Colonic mucosa (tissue), 4 donors: ENCODE results near the gene MSH4. TPM values are rescaled to one million over a fixed set of nuclear protein-coding genes. Genes with fewer than 3 reads are reported as not detected.

Experiments
- DNase-seq: peaks from one replicate; pipeline ENCODE4 v3.0.0-alpha.2; 2020
- H3K27ac ChIP-seq: fragments of 200-600 bp; one replicate; pipeline ENCODE4 v1.8.0; 2021
- H3K27me3 ChIP-seq: fragments of 200-600 bp; one replicate; pipeline ENCODE4 v1.8.0; 2021
- H3K36me3 ChIP-seq: fragments of 200-600 bp; one replicate; pipeline ENCODE4 v1.8.0; 2021
- H3K4me1 ChIP-seq: fragments of 200-600 bp; one replicate; pipeline ENCODE4 v1.8.0; 2021; ENCODE audit warnings: mild to moderate bottlenecking
- H3K4me3 ChIP-seq: fragments of 200-600 bp; one replicate; pipeline ENCODE4 v1.8.0; 2021
- H3K9ac ChIP-seq, 2 donors: one replicate each; pipeline ENCODE4 v1.7.0; 2013; ENCODE audit warnings: control low read depth in 2 of 2, low read depth in 2 of 2, low read length in 2 of 2
- H3K9me3 ChIP-seq: fragments of 200-600 bp; one replicate; pipeline ENCODE4 v1.8.0; 2021
- intact Hi-C: fragments of 100-400 bp; cut with DNase I; formaldehyde crosslinking; loops from one replicate; pipeline ENCODE4 v1.14.1; 2022
- total RNA-seq, 2 donors: library from RNA; stranded (reverse); fragmentation: NEBNext Ultra II Directional in 1 of 2; extraction: Animal tissue kit (Norgen Biotek cat#: 25700) in 1 of 2; gene quantifications; one replicate each; pipeline ENCODE4 v1.2.1, GENCODE V29; 2021
- TF ChIP-seq, protein P1 (sequence below): fragments of 200-600 bp; IDR thresholded peaks from one replicate; pipeline ENCODE4 v1.8.0; 2022; ENCODE audit warnings: antibody characterized with exemption, mild to moderate bottlenecking
- donor health status: healthy.
- donor health status: DM: no; HTN: no; CAD: no.
- donor health status: DM: no; HTN: no; CAD: no.

The MSH4 gene
- total RNA-seq, 2 donors from 2014 or later: 0.16 to 0.20 TPM

DNA sequence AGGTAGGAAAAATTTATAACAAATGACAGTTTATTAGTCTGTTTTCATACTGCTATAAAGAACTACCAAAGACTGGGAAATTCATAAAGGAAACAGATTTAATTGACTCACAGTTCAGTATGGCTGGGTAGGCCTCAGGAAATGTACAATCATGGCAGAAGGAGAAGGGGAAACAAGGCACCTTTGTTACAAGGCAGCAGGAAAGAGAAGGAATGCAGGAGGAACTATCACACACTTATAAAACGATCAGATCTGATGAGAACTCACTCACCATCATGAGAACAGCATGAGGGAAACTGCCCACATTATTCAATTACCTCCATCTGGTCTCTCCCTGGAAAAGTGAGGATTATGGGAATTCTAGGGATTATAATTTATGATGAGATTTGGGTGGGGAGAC lies 74.3 kb downstream of the MSH4 start:
- no peak overlapping the region for H3K4me3 ChIP-seq
- intact Hi-C loops: no loop called here
- H3K9me3 ChIP-seq: no peaks in the 10 kb centered on the region
- DNase-seq: no peak
- H3K27me3 ChIP-seq: no peaks in the 10 kb centered on the region
- TF ChIP-seq, protein P1, sequence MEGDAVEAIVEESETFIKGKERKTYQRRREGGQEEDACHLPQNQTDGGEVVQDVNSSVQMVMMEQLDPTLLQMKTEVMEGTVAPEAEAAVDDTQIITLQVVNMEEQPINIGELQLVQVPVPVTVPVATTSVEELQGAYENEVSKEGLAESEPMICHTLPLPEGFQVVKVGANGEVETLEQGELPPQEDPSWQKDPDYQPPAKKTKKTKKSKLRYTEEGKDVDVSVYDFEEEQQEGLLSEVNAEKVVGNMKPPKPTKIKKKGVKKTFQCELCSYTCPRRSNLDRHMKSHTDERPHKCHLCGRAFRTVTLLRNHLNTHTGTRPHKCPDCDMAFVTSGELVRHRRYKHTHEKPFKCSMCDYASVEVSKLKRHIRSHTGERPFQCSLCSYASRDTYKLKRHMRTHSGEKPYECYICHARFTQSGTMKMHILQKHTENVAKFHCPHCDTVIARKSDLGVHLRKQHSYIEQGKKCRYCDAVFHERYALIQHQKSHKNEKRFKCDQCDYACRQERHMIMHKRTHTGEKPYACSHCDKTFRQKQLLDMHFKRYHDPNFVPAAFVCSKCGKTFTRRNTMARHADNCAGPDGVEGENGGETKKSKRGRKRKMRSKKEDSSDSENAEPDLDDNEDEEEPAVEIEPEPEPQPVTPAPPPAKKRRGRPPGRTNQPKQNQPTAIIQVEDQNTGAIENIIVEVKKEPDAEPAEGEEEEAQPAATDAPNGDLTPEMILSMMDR: no peak
- H3K9ac ChIP-seq: no peak overlapping the region
- no peak overlapping the region for H3K27ac ChIP-seq
- H3K4me1 ChIP-seq: no peaks in the 10 kb centered on the region
- H3K36me3 ChIP-seq: no peaks in the 10 kb centered on the region

DNA sequence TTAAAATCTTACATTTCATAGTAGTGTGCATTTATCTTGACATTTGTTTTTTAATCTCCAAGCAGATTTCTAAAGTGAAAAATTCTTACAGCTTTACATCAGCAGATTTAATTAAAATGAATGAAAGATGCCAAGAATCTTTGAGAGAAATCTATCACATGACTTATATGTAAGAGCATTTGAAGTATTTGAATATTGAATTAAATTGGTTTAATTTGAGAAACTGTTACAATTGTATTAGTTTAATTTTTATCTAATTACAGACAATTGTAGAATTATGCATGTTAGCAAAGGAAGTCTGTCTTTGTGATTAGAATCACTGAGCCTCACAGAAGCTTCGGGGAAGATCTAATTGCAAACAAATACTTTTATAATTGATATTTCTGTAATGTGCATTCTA lies 83.3 kb downstream of the MSH4 start:
- Histone ChIP-seq H3K27ac (no peak overlapping the region), H3K9ac (no peak overlapping the region), H3K36me3 (no peaks in the 10 kb centered on the region), H3K9me3 (no peaks in the 10 kb centered on the region), H3K27me3 (no peaks in the 10 kb centered on the region), H3K4me3 (no peak overlapping the region), H3K4me1 (no peaks in the 10 kb centered on the region)
- TF ChIP-seq, protein P1: no peak
- intact Hi-C loops: no loop called here
- no peak for DNase-seq

DNA sequence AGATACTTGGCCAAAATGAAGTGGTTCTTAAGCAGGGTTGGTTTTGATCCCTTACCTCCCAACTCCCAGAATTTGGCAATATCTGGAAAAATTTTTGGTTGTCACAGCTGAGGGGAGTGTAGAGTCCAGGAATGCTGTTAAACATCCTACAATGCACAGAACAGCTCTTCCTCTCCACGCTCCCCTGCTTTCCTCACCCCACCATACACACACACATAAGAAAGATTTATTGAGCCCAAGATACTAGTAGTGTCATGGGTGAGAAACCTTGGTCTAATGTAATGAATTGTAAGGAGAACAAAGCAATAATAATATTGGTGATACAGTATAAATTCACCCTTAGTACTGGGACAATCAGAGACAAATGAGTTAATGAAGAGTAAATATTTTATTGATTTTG lies 87.8 kb downstream of the MSH4 start:
- intact Hi-C loops: no loop called here
- H3K9me3 ChIP-seq: no peaks in the 10 kb centered on the region
- H3K27ac ChIP-seq: no peak overlapping the region
- no peaks in the 10 kb centered on the region for H3K4me1 ChIP-seq
- DNase-seq: no peak
- no peak overlapping the region for H3K9ac ChIP-seq
- no peak overlapping the region for H3K4me3 ChIP-seq
- no peaks in the 10 kb centered on the region for H3K27me3 ChIP-seq
- H3K36me3 ChIP-seq: no peaks in the 10 kb centered on the region
- TF ChIP-seq, protein P1: no peak

DNA sequence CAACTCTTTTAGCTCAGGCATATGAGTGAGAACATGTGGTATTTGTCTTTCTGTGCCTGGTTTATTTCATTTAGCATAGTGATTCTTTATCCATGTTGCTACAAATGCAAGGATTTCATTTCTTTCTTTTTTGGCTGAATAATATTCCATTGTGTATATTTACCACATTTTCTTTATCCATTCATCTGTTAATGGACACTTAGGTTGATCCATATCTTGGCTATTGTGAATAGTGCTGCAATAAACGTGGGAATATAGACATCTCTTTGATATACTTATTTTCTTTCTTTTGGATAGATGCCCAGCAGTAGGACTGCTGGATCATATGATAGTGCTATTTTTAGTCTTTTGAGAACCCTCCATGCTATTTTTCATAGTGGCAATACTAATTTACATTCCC lies 104.7 kb downstream of the MSH4 start:
- Histone ChIP-seq H3K4me1 (no peaks in the 10 kb centered on the region), H3K9ac (no peak overlapping the region), H3K36me3 (no peaks in the 10 kb centered on the region), H3K4me3 (no peak overlapping the region), H3K27me3 (no peaks in the 10 kb centered on the region), H3K27ac (no peak overlapping the region), H3K9me3 (no peaks in the 10 kb centered on the region)
- no peak for DNase-seq
- intact Hi-C loops: no loop called here
- TF ChIP-seq, protein P1: no peak

DNA sequence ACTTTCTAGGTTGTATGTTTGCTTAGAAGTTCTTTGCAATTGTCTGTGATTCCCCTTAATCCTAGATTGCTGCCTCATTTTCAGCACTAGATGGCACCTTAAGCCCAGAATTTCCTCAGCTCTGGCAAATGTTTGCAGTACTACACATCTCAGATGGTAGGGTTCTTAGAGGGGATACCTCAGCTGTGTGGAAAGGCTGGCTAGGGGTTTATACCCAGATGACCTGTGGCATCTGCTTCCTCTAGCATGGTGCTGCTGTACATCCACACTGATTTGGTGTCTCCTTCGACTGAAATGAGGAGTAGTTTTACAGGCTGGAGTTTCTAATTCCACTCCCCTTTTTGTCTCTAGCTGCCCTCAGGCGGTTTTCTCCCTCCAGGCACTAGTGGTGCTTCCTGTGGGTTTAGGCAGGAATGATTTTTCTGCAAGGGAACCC lies 112.1 kb downstream of the MSH4 start:
- Histone ChIP-seq H3K9me3 (no peaks in the 10 kb centered on the region), H3K4me1 (no peaks in the 10 kb centered on the region), H3K4me3 (no peak overlapping the region), H3K27me3 (no peaks in the 10 kb centered on the region), H3K36me3 (no peaks in the 10 kb centered on the region), H3K27ac (no peak overlapping the region), H3K9ac (no peak overlapping the region)
- TF ChIP-seq, protein P1: no peak
- DNase-seq: no peak
- intact Hi-C loops: no loop called here

DNA sequence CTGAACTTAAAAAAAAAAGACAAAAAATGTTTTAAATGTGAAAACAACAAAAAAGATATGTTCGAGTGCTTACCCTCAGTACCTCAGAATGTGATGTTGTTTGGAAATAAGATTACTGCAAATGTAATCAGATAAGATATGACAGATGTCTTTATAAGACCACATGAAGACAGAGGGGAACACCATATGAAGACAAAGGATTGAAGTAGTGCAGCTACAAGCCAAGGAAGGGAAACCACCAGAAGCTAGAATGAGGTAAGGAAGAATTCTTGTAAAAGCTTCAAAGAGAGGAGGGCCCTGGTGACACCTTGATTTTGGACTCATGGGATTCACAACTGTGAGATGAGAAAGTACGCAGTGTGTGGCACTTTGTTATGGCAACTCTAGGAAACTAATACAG lies 120.2 kb downstream of the MSH4 start:
- intact Hi-C loops: no loop called here
- DNase-seq: no peak
- TF ChIP-seq, protein P1: no peak
- Histone ChIP-seq H3K9ac (no peak overlapping the region), H3K9me3 (no peaks in the 10 kb centered on the region), H3K4me1 (no peaks in the 10 kb centered on the region), H3K4me3 (no peak overlapping the region), H3K27ac (no peak overlapping the region), H3K27me3 (no peaks in the 10 kb centered on the region), H3K36me3 (no peaks in the 10 kb centered on the region)
